ENCODE data around the gene UROC1.

GRCh38 chr3:126516936-126517290 is 660 bp downstream of the UROC1 start:
- TF ChIP-seq, protein P1, sequence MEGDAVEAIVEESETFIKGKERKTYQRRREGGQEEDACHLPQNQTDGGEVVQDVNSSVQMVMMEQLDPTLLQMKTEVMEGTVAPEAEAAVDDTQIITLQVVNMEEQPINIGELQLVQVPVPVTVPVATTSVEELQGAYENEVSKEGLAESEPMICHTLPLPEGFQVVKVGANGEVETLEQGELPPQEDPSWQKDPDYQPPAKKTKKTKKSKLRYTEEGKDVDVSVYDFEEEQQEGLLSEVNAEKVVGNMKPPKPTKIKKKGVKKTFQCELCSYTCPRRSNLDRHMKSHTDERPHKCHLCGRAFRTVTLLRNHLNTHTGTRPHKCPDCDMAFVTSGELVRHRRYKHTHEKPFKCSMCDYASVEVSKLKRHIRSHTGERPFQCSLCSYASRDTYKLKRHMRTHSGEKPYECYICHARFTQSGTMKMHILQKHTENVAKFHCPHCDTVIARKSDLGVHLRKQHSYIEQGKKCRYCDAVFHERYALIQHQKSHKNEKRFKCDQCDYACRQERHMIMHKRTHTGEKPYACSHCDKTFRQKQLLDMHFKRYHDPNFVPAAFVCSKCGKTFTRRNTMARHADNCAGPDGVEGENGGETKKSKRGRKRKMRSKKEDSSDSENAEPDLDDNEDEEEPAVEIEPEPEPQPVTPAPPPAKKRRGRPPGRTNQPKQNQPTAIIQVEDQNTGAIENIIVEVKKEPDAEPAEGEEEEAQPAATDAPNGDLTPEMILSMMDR (IDR thresholded peaks at IDR 0.05), result no peak
- no peak for TF ChIP-seq POLR2AphosphoS5 (IDR thresholded peaks at IDR 0.05)

Data from prostate gland (tissue), 2 donors.